ENCODE results near the gene PRDM16.

DNA sequence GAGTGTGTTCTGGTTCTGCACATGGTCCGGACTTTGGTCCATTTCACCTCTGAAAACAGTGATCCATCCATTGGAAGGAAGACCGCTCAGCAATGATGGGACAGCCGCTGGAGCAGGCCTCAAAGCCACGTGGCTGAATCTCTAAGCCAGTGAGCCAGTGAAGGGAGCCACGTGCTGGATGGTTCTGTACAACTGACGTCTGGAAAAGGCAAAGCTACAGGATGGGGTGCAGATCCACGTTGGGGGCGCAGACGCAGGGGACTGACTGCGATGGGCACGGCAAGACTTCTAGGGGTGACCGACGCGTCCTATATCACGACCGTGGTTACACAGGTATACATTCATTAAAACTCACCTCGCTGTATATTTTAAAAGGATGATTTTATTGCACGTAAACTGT lies 375.3 kb downstream of the PRDM16 start:
- TF ChIP-seq CTCF (IDR thresholded peaks at IDR 0.05; ENCODE audit: low read depth, low read length, missing input control) = no peak
- TF ChIP-seq HNF4A (conservative IDR thresholded peaks at IDR 0.05) = no peak
- no peak for TF ChIP-seq MAX (IDR thresholded peaks at IDR 0.05)
- TF ChIP-seq, protein P1, sequence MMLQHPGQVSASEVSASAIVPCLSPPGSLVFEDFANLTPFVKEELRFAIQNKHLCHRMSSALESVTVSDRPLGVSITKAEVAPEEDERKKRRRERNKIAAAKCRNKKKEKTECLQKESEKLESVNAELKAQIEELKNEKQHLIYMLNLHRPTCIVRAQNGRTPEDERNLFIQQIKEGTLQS (IDR thresholded peaks at IDR 0.05) = no peak
- no peak for TF ChIP-seq REST (IDR thresholded peaks at IDR 0.05)
- TF ChIP-seq YY1 (IDR thresholded peaks at IDR 0.05) = no peak
- TF ChIP-seq RXRA (IDR thresholded peaks at IDR 0.05) = no peak
- no peak for TF ChIP-seq ZBTB33 (IDR thresholded peaks at IDR 0.05)
